ENCODE measurements around the gene ADAMTSL3. TPM values are rescaled to one million over a fixed set of nuclear protein-coding genes. Genes with fewer than 3 reads are reported as not detected.
A peak's percentile ranks its signal among the peaks of the same experiment; 100 is the strongest.

ADAMTSL3 gene
- total RNA-seq, 1 donor from 2014 or later, result 0.67 TPM

GRCh38 chr15:83709241-83709640, 55.3 kb downstream of the ADAMTSL3 start:
- Histone ChIP-seq H3K27me3 (ENCODE audit: control insufficient read depth, insufficient read depth, low read length) (no peaks in the 10 kb centered on the region), H3K4me3 (ENCODE audit: low read depth, low read length) (no peak overlapping the region), H3K36me3 (ENCODE audit: control insufficient read depth, insufficient read depth, low read length) (peaks cover under 1% of the 10 kb centered on the region)
- TF ChIP-seq CTCF (IDR thresholded peaks at IDR 0.05; ENCODE audit: insufficient read depth, low read length, poor library complexity, severe bottlenecking), result no peak
- DNase-seq (ENCODE audit: low read depth), result peak; percentile 47

DNA sequence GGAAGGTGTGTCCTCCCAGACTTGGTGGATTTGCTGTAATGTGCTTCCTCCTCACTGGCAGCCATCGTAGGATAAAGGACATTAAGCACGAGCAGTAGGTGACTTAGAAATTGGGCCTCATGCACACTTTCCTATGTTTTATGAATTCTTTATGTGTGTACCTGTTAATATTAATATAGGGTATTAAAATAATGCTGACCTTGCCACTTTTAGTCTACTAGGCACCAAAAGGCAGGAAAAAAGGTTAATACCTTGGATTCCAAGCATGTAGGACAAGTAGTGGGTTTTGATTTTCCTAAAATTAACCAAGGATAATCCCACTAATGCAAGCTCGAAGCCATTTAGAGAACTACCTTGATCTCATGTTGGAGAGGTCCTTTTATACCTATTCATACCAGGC, 55.9 kb downstream of the ADAMTSL3 start:
- no peak for TF ChIP-seq CTCF (IDR thresholded peaks at IDR 0.05; ENCODE audit: insufficient read depth, low read length, poor library complexity, severe bottlenecking)
- Histone ChIP-seq H3K27me3 (ENCODE audit: control insufficient read depth, insufficient read depth, low read length) (no peaks in the 10 kb centered on the region), H3K36me3 (ENCODE audit: control insufficient read depth, insufficient read depth, low read length) (peaks cover 1% of the 10 kb centered on the region), H3K4me3 (ENCODE audit: low read depth, low read length) (no peak overlapping the region)
- DNase-seq (ENCODE audit: low read depth), result no peak

GRCh38 chr15:83710452-83710851, 56.5 kb downstream of the ADAMTSL3 start:
- no peak for DNase-seq (ENCODE audit: low read depth)
- H3K27me3 ChIP-seq (ENCODE audit: control insufficient read depth, insufficient read depth, low read length), result no peaks in the 10 kb centered on the region
- no peak overlapping the region for H3K4me3 ChIP-seq (ENCODE audit: low read depth, low read length)
- no peak for TF ChIP-seq CTCF (IDR thresholded peaks at IDR 0.05; ENCODE audit: insufficient read depth, low read length, poor library complexity, severe bottlenecking)
- H3K36me3 ChIP-seq (ENCODE audit: control insufficient read depth, insufficient read depth, low read length), result peaks cover 1% of the 10 kb centered on the region

GRCh38 chr15:83711236-83711635, 57.3 kb downstream of the ADAMTSL3 start:
- H3K36me3 ChIP-seq (ENCODE audit: control insufficient read depth, insufficient read depth, low read length), result peaks cover 1% of the 10 kb centered on the region
- TF ChIP-seq CTCF (IDR thresholded peaks at IDR 0.05; ENCODE audit: insufficient read depth, low read length, poor library complexity, severe bottlenecking), result no peak
- no peak for DNase-seq (ENCODE audit: low read depth)
- no peaks in the 10 kb centered on the region for H3K27me3 ChIP-seq (ENCODE audit: control insufficient read depth, insufficient read depth, low read length)
- no peak overlapping the region for H3K4me3 ChIP-seq (ENCODE audit: low read depth, low read length)

- Histone ChIP-seq H3K27me3 (ENCODE audit: control insufficient read depth, insufficient read depth, low read length) (no peaks in the 10 kb centered on the region), H3K36me3 (ENCODE audit: control insufficient read depth, insufficient read depth, low read length) (peaks cover 1% of the 10 kb centered on the region), H3K4me3 (ENCODE audit: low read depth, low read length) (no peak overlapping the region)
- no peak for TF ChIP-seq CTCF (IDR thresholded peaks at IDR 0.05; ENCODE audit: insufficient read depth, low read length, poor library complexity, severe bottlenecking)
- DNase-seq (ENCODE audit: low read depth), result no peak
Observed at GRCh38 chr15:83713242-83713641, 59.3 kb downstream of the ADAMTSL3 start.

GRCh38 chr15:83714939-83715628, 61.2 kb downstream of the ADAMTSL3 start:
- TF ChIP-seq CTCF (IDR thresholded peaks at IDR 0.05; ENCODE audit: insufficient read depth, low read length, poor library complexity, severe bottlenecking), result no peak
- H3K27me3 ChIP-seq (ENCODE audit: control insufficient read depth, insufficient read depth, low read length), result no peaks in the 10 kb centered on the region
- H3K4me3 ChIP-seq (ENCODE audit: low read depth, low read length), result no peak overlapping the region
- DNase-seq (ENCODE audit: low read depth), result no peak
- peaks cover 1% of the 10 kb centered on the region for H3K36me3 ChIP-seq (ENCODE audit: control insufficient read depth, insufficient read depth, low read length)
